ENCODE results near the gene RAC3. TPM values are rescaled to one million over a fixed set of nuclear protein-coding genes. Genes with fewer than 3 reads are reported as not detected.

Gene RAC3
- total RNA-seq (10 to 100 TPM; 51.7 to 58.4 TPM), polyA plus RNA-seq (ENCODE audit: insufficient read length in 2 of 2) (100 to 1,000 TPM; 212 to 214 TPM)
- long read RNA-seq, donor 1, transcript RAC3-201 (6 exons, 1,090 nt): major isoform, 167 of 216 reads
- long read RNA-seq, donor 1, transcript RAC3-202 (5 exons, 831 nt): minor isoform, 5 of 216 reads
- long read RNA-seq, donor 1, partial matches to known transcripts: 12 of 216 reads
- long read RNA-seq, donor 1, other reads (novel, unspliced or antisense): 29 of 216 reads
- long read RNA-seq, donor 2, transcript RAC3-201 (6 exons, 1,090 nt): major isoform, 46 of 55 reads
- long read RNA-seq, donor 2, partial matches to known transcripts: 0 of 55 reads
- long read RNA-seq, donor 2, other reads (novel, unspliced or antisense): 8 of 55 reads
- long read RNA-seq, donor 3, transcript RAC3-201 (6 exons, 1,090 nt): major isoform, 64 of 92 reads
- long read RNA-seq, donor 3, partial matches to known transcripts: 12 of 92 reads
- long read RNA-seq, donor 3, other reads (novel, unspliced or antisense): 12 of 92 reads
- long read RNA-seq, donor 4, transcript RAC3-201 (6 exons, 1,090 nt): major isoform, 25 of 26 reads
- long read RNA-seq, donor 4, partial matches to known transcripts: 0 of 26 reads
- long read RNA-seq, donor 4, other reads (novel, unspliced or antisense): 0 of 26 reads

DNA sequence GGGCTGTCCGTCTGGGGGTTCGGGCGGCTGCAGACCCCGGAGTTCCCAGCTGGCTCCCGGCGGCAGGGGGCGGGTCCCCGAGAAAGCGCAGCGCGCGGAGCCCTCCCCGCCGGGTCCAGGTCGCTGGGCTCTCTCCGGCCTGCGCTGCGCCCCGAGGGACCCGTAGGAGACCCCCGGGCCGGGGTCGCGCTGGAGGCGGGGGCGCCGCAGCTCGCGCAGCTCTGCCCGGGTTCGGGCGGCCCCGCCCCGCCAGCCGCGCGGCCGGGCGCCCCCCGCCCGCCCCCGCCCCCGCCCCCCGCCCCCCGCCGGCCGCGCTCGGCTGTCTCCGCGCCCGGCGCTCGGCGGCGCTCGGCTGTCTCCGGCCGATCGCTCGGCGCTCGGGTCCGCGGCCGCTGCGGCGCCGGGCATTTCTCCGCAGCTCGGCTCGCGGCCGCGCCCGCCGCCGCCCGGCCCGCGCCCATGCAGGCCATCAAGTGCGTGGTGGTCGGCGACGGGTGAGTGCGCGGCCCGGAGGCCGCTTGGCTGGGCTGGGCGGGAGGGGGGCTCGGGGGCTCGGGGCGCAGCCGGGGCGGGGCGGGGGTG lies at the start of gene RAC3:
RAC3 (plus strand) TSS at position 376 of the 582 bp plus-strand sequence; CDS start at position 460, 84 bp downstream.
- peak in 3 of 6 donors; percentile 44 to 80 (median 76) for DNase-seq (ENCODE audit: low read depth in 4 of 6, low spot score in 6 of 6)
- Histone ChIP-seq H3K27me3 (ENCODE audit: control insufficient read depth, insufficient read depth, low read length) (no peaks in the 10 kb centered on the region), H3K4me3 (ENCODE audit: low read depth, low read length) (peak within 1 kb of the TSS; percentile 55), H3K27ac (ENCODE audit: low read depth, low read length) (peak within 1 kb of the TSS; percentile 61), H3K4me1 (ENCODE audit: control insufficient read depth, insufficient read depth, low read length) (peaks cover 55% of the 10 kb centered on the region), H3K36me3 (ENCODE audit: control insufficient read depth, insufficient read depth, low read length) (peaks cover 77% of the 10 kb centered on the region), H3K9me3 (ENCODE audit: control insufficient read depth, insufficient read depth, low read length) (no peaks in the 10 kb centered on the region)
- WGBS (ENCODE audit: insufficient coverage): under 1% methylated on average over 94 of the region's 96 CpGs

DNA sequence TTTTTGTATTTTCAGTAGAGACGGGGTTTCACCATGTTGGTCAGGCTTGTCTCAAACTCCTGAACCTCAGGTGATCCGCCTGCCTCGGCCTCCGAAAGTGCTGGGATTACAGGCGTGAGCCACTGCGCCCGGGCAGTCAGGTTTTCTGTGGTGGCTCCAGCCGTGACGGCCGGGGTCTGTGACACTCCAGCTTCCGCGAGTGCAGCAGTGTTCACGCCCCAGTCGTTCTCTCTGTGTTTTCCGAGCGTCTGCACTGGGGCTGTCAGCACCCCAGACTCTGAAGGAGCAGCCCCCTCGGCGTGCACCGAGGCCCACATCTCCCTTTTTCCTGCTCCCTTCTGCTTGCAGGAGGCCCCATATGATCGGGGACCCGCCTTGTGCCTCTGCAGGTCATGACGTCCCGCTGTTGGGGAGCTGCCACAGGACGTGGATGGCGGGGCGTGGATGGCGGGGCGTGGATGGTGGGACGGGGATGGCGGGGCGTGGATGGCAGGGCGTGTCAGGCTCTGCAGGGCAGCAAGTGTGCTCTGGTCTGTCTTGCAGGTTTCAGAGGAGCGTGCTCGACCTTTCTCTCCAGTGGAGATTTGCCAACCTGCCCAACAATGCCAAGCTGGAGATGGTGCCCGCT lies 48.4 kb upstream of the RAC3 start:
- H3K36me3 ChIP-seq (ENCODE audit: control insufficient read depth, insufficient read depth, low read length): peaks cover 84% of the 10 kb centered on the region
- 98% methylated on average over 35 of the region's 35 CpGs for WGBS (ENCODE audit: insufficient coverage)
- H3K4me3 ChIP-seq (ENCODE audit: low read depth, low read length): no peak overlapping the region
- no peaks in the 10 kb centered on the region for H3K27me3 ChIP-seq (ENCODE audit: control insufficient read depth, insufficient read depth, low read length)
- no peak for DNase-seq (ENCODE audit: low read depth in 4 of 6, low spot score in 6 of 6)
- no peak overlapping the region for H3K27ac ChIP-seq (ENCODE audit: low read depth, low read length)
- no peaks in the 10 kb centered on the region for H3K9me3 ChIP-seq (ENCODE audit: control insufficient read depth, insufficient read depth, low read length)
- H3K4me1 ChIP-seq (ENCODE audit: control insufficient read depth, insufficient read depth, low read length): peaks cover 11% of the 10 kb centered on the region

DNA sequence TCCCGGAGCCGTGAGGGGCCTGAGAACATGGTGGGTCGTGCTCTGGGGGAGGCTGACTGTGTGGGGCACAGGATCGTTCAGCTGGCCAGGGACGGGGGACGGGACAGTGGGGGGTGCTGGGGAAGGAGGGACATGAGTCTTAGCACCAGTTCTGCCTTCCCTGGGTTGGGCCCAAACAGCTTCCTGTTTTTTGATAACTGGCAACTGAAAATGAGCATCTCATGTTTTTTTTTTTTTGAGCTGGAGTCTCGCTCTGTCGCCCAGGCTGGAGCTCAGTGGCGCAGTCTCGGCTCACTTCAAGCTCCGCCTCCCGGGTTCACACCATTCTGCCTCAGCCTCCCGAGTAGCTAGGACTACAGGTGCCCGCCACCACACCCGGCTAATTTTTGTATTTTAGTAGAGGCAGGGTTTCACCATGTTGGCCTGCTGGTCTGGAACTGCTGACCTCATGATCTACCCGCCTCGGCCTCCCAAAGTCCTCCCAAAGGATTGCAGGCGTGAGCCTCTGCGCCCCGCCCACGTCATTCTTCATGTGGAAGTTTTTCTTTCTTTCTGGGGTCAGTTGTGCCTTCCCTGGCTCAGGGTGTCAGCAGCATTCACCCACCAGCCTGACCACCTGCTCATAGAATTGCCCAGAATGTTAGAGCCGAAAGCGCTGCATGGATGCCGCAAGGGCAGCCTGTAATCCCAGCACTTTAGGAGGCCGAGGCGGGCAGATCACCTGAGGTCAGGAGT lies 47.7 kb upstream of the RAC3 start:
- no peaks in the 10 kb centered on the region for H3K27me3 ChIP-seq (ENCODE audit: control insufficient read depth, insufficient read depth, low read length)
- peaks cover 4% of the 10 kb centered on the region for H3K4me1 ChIP-seq (ENCODE audit: control insufficient read depth, insufficient read depth, low read length)
- H3K36me3 ChIP-seq (ENCODE audit: control insufficient read depth, insufficient read depth, low read length): peaks cover 86% of the 10 kb centered on the region
- H3K4me3 ChIP-seq (ENCODE audit: low read depth, low read length): no peak overlapping the region
- H3K27ac ChIP-seq (ENCODE audit: low read depth, low read length): no peak overlapping the region
- DNase-seq (ENCODE audit: low read depth in 4 of 6, low spot score in 6 of 6): no peak
- 97% methylated on average over 18 of the region's 26 CpGs for WGBS (ENCODE audit: insufficient coverage)
- no peaks in the 10 kb centered on the region for H3K9me3 ChIP-seq (ENCODE audit: control insufficient read depth, insufficient read depth, low read length)

DNA sequence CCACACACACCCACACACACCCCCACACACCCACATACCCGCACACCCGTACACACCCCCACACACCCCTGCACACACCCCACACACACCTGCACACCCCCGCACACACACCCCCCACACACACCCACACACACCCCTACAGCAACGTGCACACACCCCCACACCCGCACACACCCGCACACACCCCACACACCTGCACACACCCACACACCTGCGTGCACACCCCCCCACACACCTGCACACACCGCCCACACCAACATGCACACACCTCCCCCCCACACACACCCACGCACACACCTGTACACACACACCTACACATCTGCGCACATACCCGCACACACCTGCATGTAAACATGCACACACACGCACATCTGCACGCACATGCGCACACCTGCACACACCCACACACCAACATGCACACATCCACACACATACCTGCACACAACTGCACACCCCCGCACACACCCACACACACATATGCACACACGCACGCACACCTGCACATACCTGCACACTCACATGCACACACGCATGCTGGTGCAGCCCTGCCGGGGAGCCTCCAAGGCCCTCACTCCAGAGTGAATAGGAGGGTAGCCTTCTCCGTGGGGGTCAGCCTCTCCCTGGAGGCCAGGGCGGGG lies 46.6 kb upstream of the RAC3 start:
- 93% methylated on average over 13 of the region's 21 CpGs for WGBS (ENCODE audit: insufficient coverage)
- Histone ChIP-seq H3K4me1 (ENCODE audit: control insufficient read depth, insufficient read depth, low read length) (no peaks in the 10 kb centered on the region), H3K9me3 (ENCODE audit: control insufficient read depth, insufficient read depth, low read length) (no peaks in the 10 kb centered on the region), H3K4me3 (ENCODE audit: low read depth, low read length) (no peak overlapping the region), H3K27me3 (ENCODE audit: control insufficient read depth, insufficient read depth, low read length) (no peaks in the 10 kb centered on the region), H3K27ac (ENCODE audit: low read depth, low read length) (no peak overlapping the region), H3K36me3 (ENCODE audit: control insufficient read depth, insufficient read depth, low read length) (peaks cover 84% of the 10 kb centered on the region)
- no peak for DNase-seq (ENCODE audit: low read depth in 4 of 6, low spot score in 6 of 6)

DNA sequence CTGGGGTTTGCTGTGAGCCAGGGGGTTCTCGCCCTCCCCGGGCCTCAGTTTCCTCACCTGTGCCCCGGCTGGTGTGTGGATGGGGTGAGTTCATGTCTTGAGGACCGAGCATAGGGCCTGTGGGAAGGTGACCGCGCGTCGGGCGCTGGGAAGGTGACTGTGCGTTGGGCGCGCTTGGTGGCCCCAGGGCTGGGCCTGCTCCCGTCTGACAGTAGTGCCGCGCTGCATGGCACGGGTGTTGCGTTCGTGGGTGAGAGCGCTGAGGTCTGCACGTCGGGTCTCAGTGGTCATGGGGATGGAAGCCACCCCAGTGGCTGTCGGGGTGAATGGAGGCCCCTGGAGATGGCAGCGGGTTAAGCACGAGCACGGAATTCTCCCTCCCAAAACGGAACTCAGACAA lies 44.9 kb upstream of the RAC3 start:
- H3K27me3 ChIP-seq (ENCODE audit: control insufficient read depth, insufficient read depth, low read length): no peaks in the 10 kb centered on the region
- H3K36me3 ChIP-seq (ENCODE audit: control insufficient read depth, insufficient read depth, low read length): peaks cover 93% of the 10 kb centered on the region
- no peak overlapping the region for H3K4me3 ChIP-seq (ENCODE audit: low read depth, low read length)
- no peak for DNase-seq (ENCODE audit: low read depth in 4 of 6, low spot score in 6 of 6)
- no peaks in the 10 kb centered on the region for H3K9me3 ChIP-seq (ENCODE audit: control insufficient read depth, insufficient read depth, low read length)
- 96% methylated on average over 26 of the region's 26 CpGs for WGBS (ENCODE audit: insufficient coverage)
- H3K27ac ChIP-seq (ENCODE audit: low read depth, low read length): no peak overlapping the region
- H3K4me1 ChIP-seq (ENCODE audit: control insufficient read depth, insufficient read depth, low read length): peaks cover 14% of the 10 kb centered on the region

DNA sequence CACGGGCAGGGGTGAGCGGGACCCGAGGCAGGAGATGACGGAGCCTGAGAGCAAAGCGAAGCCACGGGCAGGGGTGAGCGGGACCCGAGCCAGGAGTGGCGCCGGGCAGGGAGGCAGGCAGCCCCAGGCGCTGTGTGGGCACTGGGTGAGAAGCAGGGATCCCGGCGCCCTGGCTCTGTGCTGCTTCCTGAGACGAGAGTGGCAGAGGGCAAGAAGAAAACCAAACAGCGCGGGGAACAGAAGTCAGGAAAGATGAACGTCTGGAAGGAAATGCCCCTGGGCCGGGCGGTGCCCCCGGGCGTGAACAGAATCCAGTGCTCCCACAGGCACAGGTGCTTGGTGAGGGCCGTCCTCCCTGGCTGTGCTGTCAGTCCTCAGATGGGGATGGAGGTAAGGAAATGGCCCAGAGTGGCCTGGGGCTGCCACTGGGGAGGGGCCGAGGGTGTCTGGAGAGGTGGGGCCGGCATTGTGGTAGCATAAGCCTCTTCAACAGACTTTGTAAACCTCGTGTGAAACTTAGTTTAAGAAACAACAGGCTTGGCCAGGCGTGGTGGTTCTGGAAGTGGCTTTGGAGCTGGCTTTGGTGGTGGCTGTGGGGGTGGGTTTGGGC lies 44.2 kb upstream of the RAC3 start:
- peaks cover 96% of the 10 kb centered on the region for H3K36me3 ChIP-seq (ENCODE audit: control insufficient read depth, insufficient read depth, low read length)
- WGBS (ENCODE audit: insufficient coverage): 93% methylated on average over 26 of the region's 26 CpGs

DNA sequence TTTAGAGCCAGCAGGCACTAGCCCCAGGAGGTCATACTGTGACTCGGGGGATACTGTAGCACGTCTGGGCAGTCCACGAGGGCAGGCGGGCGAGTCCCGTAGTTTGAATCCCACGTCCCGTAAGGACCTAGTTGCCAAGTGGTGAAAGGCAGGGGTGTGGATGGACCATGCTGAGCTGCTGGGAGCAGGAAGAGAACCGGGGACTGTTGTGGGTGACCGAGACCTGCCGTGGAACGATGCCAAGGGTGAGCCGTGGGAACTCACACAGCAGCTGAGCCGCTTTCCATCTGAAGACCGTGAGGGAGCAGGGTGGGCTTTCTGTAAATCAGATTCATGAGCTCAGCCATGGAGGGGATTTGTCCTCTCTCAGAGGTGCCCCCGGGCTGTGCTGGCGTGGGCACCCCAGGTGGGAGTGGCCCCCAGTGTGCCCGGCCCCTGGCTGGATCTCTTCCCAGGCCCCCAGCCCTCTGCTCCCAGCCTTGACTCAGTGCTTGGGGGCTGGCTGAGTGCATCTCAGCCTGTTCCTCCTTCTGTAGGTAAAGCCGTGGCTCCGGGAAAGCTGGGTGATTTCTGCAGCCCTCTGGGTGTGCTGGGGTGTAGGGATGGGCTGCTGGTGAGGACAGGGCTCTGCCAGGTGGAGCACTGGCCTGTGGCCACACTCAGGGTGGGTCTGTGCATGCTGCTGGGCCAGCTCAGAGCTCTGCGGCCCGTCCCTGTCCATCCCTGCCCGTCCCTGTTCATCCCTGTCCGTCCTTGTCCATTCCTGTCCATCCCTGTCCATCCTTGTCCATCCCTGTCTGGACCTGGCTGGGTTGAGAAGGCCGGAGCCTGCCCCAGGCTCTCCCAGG lies 40.4 kb upstream of the RAC3 start:
- Histone ChIP-seq H3K9me3 (ENCODE audit: control insufficient read depth, insufficient read depth, low read length) (no peaks in the 10 kb centered on the region), H3K4me1 (ENCODE audit: control insufficient read depth, insufficient read depth, low read length) (peaks cover 58% of the 10 kb centered on the region), H3K27me3 (ENCODE audit: control insufficient read depth, insufficient read depth, low read length) (no peaks in the 10 kb centered on the region), H3K27ac (ENCODE audit: low read depth, low read length) (peak overlapping the region; percentile 65), H3K4me3 (ENCODE audit: low read depth, low read length) (no peak overlapping the region), H3K36me3 (ENCODE audit: control insufficient read depth, insufficient read depth, low read length) (peaks cover 93% of the 10 kb centered on the region)
- 58% methylated on average over 24 of the region's 25 CpGs for whole genome bisulfite sequencing (ENCODE audit: insufficient coverage)
- DNase-seq (ENCODE audit: low read depth in 4 of 6, low spot score in 6 of 6): no peak

More for the DNA sequence above, 44.2 kb upstream of the RAC3 start:
- no peak overlapping the region for H3K27ac ChIP-seq (ENCODE audit: low read depth, low read length)
- no peak for DNase-seq (ENCODE audit: low read depth in 4 of 6, low spot score in 6 of 6)
- H3K9me3 ChIP-seq (ENCODE audit: control insufficient read depth, insufficient read depth, low read length): no peaks in the 10 kb centered on the region
- peaks cover 21% of the 10 kb centered on the region for H3K4me1 ChIP-seq (ENCODE audit: control insufficient read depth, insufficient read depth, low read length)
- no peak overlapping the region for H3K4me3 ChIP-seq (ENCODE audit: low read depth, low read length)
- no peaks in the 10 kb centered on the region for H3K27me3 ChIP-seq (ENCODE audit: control insufficient read depth, insufficient read depth, low read length)

DNA sequence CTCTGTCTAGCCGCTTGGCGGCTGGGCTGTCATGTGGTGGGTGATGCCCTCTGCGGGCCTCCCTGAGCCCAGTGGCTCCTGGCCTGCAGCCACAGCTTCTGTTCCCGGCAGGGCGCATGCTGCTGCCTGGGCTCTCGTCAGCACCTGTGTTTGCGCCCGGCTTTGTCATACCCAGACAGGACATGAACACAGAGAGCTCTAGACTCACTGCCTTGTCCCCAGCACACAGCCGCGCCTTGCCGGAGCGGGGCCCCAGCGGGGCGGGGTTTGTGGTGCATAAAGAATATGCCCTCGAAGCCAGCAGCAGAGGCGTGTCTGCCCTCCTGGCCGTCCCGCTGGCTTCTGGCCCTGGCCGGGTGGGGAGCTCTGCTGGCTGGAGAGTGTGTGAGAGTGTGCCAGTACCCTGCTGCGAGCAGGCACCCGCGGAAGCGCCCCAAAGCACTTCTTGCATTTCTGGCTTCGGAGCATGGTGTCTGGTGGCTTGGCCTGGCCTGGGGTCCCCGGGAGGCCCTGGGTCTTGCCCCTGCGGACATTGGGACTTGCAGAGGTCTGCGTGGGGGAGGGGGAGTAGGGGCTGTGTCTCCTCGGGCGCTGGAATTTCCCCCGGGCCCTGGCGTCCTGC lies 39.7 kb upstream of the RAC3 start:
- WGBS (ENCODE audit: insufficient coverage): 13% methylated on average over 26 of the region's 31 CpGs
- Histone ChIP-seq H3K4me1 (ENCODE audit: control insufficient read depth, insufficient read depth, low read length) (peaks cover 62% of the 10 kb centered on the region), H3K27ac (ENCODE audit: low read depth, low read length) (peak overlapping the region; percentile 65), H3K9me3 (ENCODE audit: control insufficient read depth, insufficient read depth, low read length) (no peaks in the 10 kb centered on the region), H3K4me3 (ENCODE audit: low read depth, low read length) (peak overlapping the region; percentile 18), H3K27me3 (ENCODE audit: control insufficient read depth, insufficient read depth, low read length) (no peaks in the 10 kb centered on the region), H3K36me3 (ENCODE audit: control insufficient read depth, insufficient read depth, low read length) (peaks cover 93% of the 10 kb centered on the region)
- peak in 4 of 6 donors; percentile 24 to 84 (median 62) for DNase-seq (ENCODE audit: low read depth in 4 of 6, low spot score in 6 of 6)

Data from spinal cord (tissue), 10 donors.